Mesothelial cell of epicardium (in vitro differentiated cells): ENCODE measurements around the gene AHNAK2. TPM values are rescaled to one million over a fixed set of nuclear protein-coding genes. Genes with fewer than 3 reads are reported as not detected.

Experiments used
- DNase-seq, 2 experiments: peaks; one replicate each; pipeline ENCODE4 v3.0.0; 2021; ENCODE audit warnings: low spot score in 2 of 2; ENCODE audit not compliant: unreplicated experiment in 2 of 2
- H3K27ac Mint-ChIP-seq: 2 replicates; pipeline ENCODE4 v1.8.0; 2021; ENCODE audit warnings: mixed read lengths
- H3K27me3 Mint-ChIP-seq: 2 replicates; pipeline ENCODE4 v1.8.0; 2021; ENCODE audit warnings: low read depth, mixed read lengths
- H3K36me3 Mint-ChIP-seq: 2 replicates; pipeline ENCODE4 v1.8.0; 2021; ENCODE audit warnings: mixed read lengths
- H3K4me1 Mint-ChIP-seq: 2 replicates; pipeline ENCODE4 v1.8.0; 2021; ENCODE audit warnings: mixed read lengths
- H3K4me3 Mint-ChIP-seq: 2 replicates; pipeline ENCODE4 v1.8.0; 2021; ENCODE audit warnings: mild to moderate bottlenecking, moderate library complexity, mixed read lengths
- H3K9me3 Mint-ChIP-seq: 2 replicates; pipeline ENCODE4 v1.8.0; 2021; ENCODE audit warnings: mixed read lengths
- CTCF ChIP-seq: fragments of 200-600 bp; sonication (generic); IDR thresholded peaks from one replicate; pipeline ENCODE4 v1.5.0; 2021; ENCODE audit warnings: antibody characterized with exemption; ENCODE audit not compliant: unreplicated experiment
- total RNA-seq: library from RNA; stranded (reverse); gene quantifications from 3 replicates; pipeline ENCODE4 v1.2.1, GENCODE V29; 2021

The AHNAK2 gene
- total RNA-seq, 1 donor from 2014 or later, result 2.8 TPM

DNA sequence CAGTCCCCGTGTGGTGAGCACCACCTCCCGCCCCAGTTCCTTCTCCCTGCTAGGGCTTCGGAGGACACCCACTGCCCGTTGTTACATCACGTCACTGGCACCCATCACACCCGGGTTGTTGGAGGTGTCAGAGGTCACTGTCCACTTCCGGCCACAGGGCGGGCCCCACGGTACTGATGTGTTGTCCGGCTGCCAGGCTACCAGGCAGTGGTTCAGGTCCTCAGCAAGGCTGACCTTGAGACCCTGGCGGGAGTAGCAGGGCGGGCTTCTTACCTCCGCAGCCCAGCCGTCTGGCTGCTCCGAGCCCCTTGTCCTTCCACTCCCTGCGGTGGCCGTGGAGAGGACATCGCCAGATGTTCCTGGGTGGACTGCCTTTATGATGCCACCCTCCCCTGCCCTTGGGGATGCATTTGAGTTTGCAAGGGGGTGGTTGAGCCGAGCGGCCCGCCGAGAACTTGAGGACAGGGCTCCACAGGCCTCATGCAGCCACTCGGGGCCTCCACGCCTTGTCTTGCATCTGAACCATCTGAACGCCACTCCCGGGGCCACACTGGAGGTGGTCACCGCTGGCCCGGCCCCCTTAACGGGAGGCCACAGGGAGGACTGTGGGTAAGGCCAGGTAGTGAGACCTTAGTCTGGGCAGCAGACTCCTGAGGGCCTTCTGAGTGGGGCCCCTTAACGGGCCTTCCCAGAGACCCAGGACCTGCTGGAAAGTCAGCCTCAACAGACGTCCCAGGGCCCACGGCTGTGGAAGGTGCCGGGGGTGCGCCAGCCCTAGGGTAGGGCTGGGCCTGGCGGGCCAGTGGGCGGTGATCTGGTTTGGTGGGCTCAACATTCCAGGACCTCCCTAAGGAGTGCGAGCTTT is 80.6 kb downstream of the AHNAK2 start:
- no peaks in the 10 kb centered on the region for H3K36me3 Mint-ChIP-seq
- no peaks in the 10 kb centered on the region for H3K4me1 Mint-ChIP-seq
- no peaks in the 10 kb centered on the region for H3K9me3 Mint-ChIP-seq
- DNase-seq, result no peak
- no peak overlapping the region for H3K27ac Mint-ChIP-seq
- H3K4me3 Mint-ChIP-seq, result no peak overlapping the region
- TF ChIP-seq CTCF, result no peak
- H3K27me3 Mint-ChIP-seq, result peaks cover 22% of the 10 kb centered on the region

DNA sequence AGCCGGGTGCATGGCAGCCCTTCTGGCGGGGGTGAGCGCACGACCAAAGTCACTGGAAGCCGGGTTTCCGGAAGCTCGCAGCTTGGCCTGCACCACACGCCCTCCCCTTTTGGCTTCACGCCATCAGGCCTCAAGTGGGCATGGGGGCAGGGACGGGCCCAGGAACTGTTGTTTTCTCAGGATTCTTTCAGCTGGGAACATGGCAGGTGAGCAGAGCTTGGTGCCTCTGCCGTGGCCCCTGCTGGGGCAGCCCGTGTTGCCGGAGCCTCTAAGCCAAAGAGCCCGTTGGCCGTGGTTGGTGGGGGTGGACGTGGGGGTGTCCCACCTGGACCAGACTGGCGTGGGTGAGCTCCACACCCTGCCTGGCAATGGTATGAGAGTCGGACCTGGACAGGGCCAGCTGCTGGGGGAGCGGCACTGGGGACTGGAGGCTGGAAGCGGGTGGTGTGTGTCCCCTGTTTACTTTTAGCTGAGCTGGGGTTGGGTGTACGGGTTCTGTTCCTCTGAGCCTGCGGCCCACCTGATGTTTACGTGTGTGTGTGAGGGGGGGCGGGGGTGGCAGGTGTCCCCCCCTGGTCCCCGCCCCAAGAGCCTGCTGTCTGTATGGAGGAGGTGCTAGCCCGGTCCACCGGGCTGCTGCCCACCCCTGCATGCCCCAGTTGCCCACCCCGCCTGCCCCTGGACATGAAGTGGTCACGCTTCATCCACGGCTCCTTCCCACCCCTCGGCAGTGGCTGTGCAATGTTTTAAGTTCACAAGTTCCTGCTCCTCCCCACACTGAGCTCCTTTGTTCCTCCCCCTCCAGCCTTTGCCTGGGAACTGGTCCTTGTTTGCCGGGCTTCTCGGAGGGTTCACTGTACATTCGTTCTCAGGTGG is 82.2 kb downstream of the AHNAK2 start:
- no peak for TF ChIP-seq CTCF
- Mint-ChIP-seq H3K27ac (no peak overlapping the region), H3K4me3 (no peak overlapping the region), H3K27me3 (peaks cover 13% of the 10 kb centered on the region), H3K9me3 (no peaks in the 10 kb centered on the region), H3K36me3 (no peaks in the 10 kb centered on the region), H3K4me1 (no peaks in the 10 kb centered on the region)
- peak; percentile 16 to 39 for DNase-seq

- no peak for DNase-seq
- no peaks in the 10 kb centered on the region for H3K36me3 Mint-ChIP-seq
- no peaks in the 10 kb centered on the region for H3K9me3 Mint-ChIP-seq
- TF ChIP-seq CTCF, result no peak
- H3K27me3 Mint-ChIP-seq, result peaks cover 9% of the 10 kb centered on the region
- no peak overlapping the region for H3K27ac Mint-ChIP-seq
- no peak overlapping the region for H3K4me3 Mint-ChIP-seq
- no peaks in the 10 kb centered on the region for H3K4me1 Mint-ChIP-seq
Measured at GRCh38 chr14:104895207-104895785, 82.9 kb downstream of the AHNAK2 start.

DNA sequence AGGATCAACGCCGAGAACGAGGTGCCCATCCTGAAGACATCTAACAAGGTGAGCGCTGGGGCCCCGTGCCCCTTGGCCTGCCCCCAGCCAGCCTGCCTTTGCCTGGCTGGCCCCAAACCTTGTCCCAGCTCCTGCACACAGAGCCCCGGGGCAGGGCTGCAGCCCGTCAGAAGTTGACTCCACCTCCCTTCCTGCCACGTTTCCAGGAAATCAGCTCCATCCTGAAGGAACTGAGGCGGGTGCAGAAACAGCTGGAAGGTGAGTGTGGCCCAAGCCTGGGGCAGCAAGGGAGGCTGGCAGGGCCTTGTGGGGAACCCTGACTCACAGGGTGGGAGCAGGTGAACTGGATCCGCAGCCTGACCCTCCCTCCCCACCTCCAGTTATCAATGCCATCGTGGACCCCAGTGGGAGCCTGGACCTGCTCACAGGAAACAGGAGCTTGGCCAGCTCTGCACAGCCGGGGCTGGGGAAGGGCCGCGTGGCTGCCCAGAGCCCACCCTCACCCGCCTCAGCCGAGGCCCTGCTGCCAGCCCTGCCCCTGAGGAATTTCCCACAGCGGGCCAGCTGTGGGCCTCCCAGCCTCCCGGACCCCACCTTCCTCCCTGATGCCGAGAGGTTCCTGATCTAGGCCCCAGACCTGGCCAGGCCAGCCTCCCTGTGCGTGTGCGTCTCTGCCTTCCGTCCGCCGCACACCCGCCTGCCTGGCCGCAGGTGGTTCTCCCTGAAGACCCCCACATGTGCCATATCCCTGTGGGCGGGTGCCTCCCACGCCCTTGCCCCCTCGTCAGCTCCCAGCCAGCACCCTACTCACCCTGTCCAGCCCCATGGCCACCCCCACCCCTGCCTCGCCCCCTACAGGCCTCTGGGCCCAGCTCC is 83.6 kb downstream of the AHNAK2 start:
- peak in 1 of 2 experiments; percentile 15 for DNase-seq
- Mint-ChIP-seq H3K4me3 (no peak overlapping the region), H3K36me3 (peaks cover 1% of the 10 kb centered on the region), H3K27me3 (peaks cover 2% of the 10 kb centered on the region), H3K4me1 (no peaks in the 10 kb centered on the region), H3K27ac (no peak overlapping the region), H3K9me3 (no peaks in the 10 kb centered on the region)
- TF ChIP-seq CTCF, result no peak
